Gastroesophageal sphincter (tissue), 4 donors: ENCODE measurements around the gene OPCML. TPM values are rescaled to one million over a fixed set of nuclear protein-coding genes. Genes with fewer than 3 reads are reported as not detected.

Experiments used
- ATAC-seq: fragments of 150-250 bp; one replicate; pipeline ENCODE4 v1.9.1; 2016; ENCODE audit warnings: mild to moderate bottlenecking, moderate library complexity
- H3K27ac ChIP-seq, 4 donors: fragments of 200-600 bp; sonication (generic) in 3 of 4; 1 replicate in 3 of 4; 2 replicates in 1 of 4; pipeline ENCODE4 v1.5.1; 2016 to 2019
- H3K27me3 ChIP-seq: fragments of 200-600 bp; sonication (generic); one replicate; pipeline ENCODE4 v1.5.1; 2019
- H3K36me3 ChIP-seq, 2 donors: fragments of 200-600 bp; sonication (generic); one replicate each; pipeline ENCODE4 v1.5.1; 2019; ENCODE audit warnings: control low read depth in 1 of 2
- H3K4me1 ChIP-seq, 3 donors: fragments of 200-600 bp; sonication (generic); 1 replicate in 2 of 3; 2 replicates in 1 of 3; pipeline ENCODE4 v1.5.1; 2016 to 2019; ENCODE audit warnings: control low read depth in 2 of 3
- H3K4me3 ChIP-seq, 2 donors: fragments of 200-600 bp; sonication (generic); one replicate each; pipeline ENCODE4 v1.5.1; 2019; ENCODE audit warnings: mild to moderate bottlenecking in 1 of 2, moderate library complexity in 1 of 2
- H3K9me3 ChIP-seq, 3 donors: fragments of 200-600 bp; sonication (generic); one replicate each; pipeline ENCODE4 v1.5.1; 2017 to 2019; ENCODE audit warnings: control low read depth in 2 of 3
- EP300 ChIP-seq: sonication (generic); formaldehyde crosslinking; IDR thresholded peaks from one replicate; pipeline ENCODE4 v1.6.1; 2017; ENCODE audit warnings: antibody characterized with exemption, mild to moderate bottlenecking
- POLR2A ChIP-seq, 2 donors: fragments of 450-650 bp; IDR thresholded peaks; one replicate each; pipeline ENCODE4 v1.6.1; 2017; ENCODE audit warnings: antibody characterized with exemption in 2 of 2, mild to moderate bottlenecking in 2 of 2, moderate library complexity in 1 of 2
- POLR2AphosphoS5 ChIP-seq: sonication (generic); formaldehyde crosslinking; IDR thresholded peaks from one replicate; pipeline ENCODE4 v1.6.1; 2017; ENCODE audit warnings: antibody characterized with exemption
- WGBS, 2 donors: methylation state at CpG; one replicate each; pipeline ENCODE4 v1.1.5; 2018; ENCODE audit warnings: low coverage in 1 of 2; 5-methylcytosine and 5-hydroxymethylcytosine counted together
- total RNA-seq, 4 donors: library from RNA; depleted of rRNA; stranded (reverse); fragments of >200 nt; gene quantifications; one replicate each; pipeline ENCODE4 v1.1.0, GENCODE V29; 2016
- TF ChIP-seq, protein P1 (sequence below), 4 experiments: fragments of 200-600 bp in 2 of 4; fragments of 450-650 bp in 2 of 4; sonication (generic) in 1 of 4; IDR thresholded peaks; one replicate each; pipeline ENCODE4 v1.5.1; 2017 to 2019; ENCODE audit warnings: antibody characterized with exemption in 4 of 4, mild to moderate bottlenecking in 2 of 4, moderate library complexity in 2 of 4

The OPCML gene
- total RNA-seq, 4 donors from 2014 or later = 0.13 to 0.93 (median 0.33) TPM

DNA sequence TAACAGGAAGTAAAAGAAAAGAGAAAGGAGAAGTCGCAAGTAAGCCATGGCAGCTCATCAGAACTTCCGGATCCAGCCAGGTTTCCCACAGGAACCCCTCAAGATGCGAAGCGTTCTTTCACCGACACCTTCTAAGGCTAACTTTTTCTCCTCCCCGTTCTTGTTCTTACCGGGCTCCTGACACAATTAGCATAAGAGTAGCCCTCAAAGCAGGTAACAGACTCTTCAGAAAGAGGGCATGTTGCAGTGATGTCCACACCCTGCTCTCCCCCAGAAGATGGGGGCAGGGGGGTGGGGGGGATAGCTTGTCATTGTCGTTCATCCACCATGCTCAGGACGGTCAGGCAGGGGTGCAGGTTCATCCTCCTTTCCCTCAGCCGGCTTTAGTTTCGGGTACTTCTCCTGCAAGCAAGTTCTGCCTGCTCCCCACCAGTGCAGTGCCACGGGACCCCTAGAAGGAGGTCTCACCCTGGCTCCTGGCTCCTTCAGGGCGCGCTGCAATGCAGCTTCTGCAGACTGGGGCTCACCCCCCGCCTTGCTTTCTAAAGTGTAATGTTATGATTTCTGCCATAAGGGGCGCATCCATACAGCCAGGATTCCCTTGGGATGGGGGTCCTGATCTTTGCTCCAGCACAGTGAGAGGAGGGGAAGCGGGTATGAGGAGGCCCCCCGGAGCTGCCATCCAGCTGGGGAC lies 2.3 kb downstream of the OPCML start:
- Histone ChIP-seq H3K4me1 (no peaks in the 10 kb centered on the region), H3K9me3 (no peaks in the 10 kb centered on the region), H3K36me3 (no peaks in the 10 kb centered on the region), H3K4me3 (no peak overlapping the region), H3K27ac (no peak overlapping the region), H3K27me3 (peaks cover 85% of the 10 kb centered on the region)
- no peak for TF ChIP-seq POLR2AphosphoS5
- TF ChIP-seq, protein P1, sequence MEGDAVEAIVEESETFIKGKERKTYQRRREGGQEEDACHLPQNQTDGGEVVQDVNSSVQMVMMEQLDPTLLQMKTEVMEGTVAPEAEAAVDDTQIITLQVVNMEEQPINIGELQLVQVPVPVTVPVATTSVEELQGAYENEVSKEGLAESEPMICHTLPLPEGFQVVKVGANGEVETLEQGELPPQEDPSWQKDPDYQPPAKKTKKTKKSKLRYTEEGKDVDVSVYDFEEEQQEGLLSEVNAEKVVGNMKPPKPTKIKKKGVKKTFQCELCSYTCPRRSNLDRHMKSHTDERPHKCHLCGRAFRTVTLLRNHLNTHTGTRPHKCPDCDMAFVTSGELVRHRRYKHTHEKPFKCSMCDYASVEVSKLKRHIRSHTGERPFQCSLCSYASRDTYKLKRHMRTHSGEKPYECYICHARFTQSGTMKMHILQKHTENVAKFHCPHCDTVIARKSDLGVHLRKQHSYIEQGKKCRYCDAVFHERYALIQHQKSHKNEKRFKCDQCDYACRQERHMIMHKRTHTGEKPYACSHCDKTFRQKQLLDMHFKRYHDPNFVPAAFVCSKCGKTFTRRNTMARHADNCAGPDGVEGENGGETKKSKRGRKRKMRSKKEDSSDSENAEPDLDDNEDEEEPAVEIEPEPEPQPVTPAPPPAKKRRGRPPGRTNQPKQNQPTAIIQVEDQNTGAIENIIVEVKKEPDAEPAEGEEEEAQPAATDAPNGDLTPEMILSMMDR (IDR thresholded peaks at IDR 0.05) = no peak
- no peak for TF ChIP-seq EP300
- TF ChIP-seq POLR2A (IDR thresholded peaks at IDR 0.05) = no peak
- no peak for ATAC-seq
- 28 to 35% methylated on average over 8 of the region's 18 CpGs for WGBS, 2 donors

DNA sequence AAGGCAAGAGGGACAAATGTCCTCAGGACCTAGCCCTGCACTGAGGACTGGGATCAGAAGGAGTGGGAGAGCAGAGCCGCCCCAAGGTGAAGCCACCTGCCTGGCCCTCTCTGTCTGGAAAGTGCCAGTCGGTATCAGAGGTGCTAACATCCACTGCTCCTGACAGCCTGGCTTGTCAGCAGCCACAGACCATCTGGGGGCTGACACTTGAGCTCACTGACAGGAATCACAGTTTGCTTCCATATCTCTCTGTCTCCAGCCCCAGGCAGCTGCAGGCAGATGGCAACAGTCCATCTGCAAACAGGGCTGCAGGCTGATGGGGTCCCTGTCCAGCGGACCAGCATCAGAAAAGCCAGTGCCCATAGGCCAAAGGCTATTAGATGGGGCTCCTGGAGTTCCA lies 5.5 kb downstream of the OPCML start:
- H3K9me3 ChIP-seq = no peaks in the 10 kb centered on the region
- no peak for ATAC-seq
- no peak overlapping the region for H3K4me3 ChIP-seq
- no peak overlapping the region for H3K27ac ChIP-seq
- TF ChIP-seq, protein P1 (IDR thresholded peaks at IDR 0.05) = no peak
- no peak for TF ChIP-seq POLR2AphosphoS5
- no peak for TF ChIP-seq EP300
- no peak for TF ChIP-seq POLR2A (IDR thresholded peaks at IDR 0.05)
- no peaks in the 10 kb centered on the region for H3K36me3 ChIP-seq
- H3K4me1 ChIP-seq = no peaks in the 10 kb centered on the region
- WGBS, 2 donors = 20% methylated on average over 1 of the region's 3 CpGs; no CpG with 5 or more reads in 1 of the 2 donors
- H3K27me3 ChIP-seq = peaks cover 59% of the 10 kb centered on the region

DNA sequence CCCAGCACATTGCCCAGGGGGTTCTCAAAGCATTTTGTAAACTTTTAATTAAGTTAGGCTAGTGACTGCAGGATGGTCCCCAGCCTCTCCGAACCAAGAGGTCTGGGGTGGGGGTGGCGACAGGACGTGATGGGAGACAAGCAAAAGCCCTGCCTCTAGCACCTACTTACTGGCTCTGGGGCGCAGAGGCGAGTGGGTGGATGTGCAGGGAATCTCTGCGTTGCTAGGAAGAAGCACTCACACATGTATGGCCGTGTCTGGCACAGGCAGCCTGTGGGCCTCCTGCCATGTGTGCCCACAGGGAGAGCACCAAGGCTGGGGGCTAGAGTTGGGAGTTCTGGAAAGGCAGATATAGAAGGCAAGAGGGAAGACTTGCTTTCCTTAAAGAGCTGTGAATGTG lies 6.3 kb downstream of the OPCML start:
- Histone ChIP-seq H3K4me3 (no peak overlapping the region), H3K27me3 (peaks cover 51% of the 10 kb centered on the region), H3K36me3 (no peaks in the 10 kb centered on the region), H3K27ac (no peak overlapping the region), H3K4me1 (no peaks in the 10 kb centered on the region), H3K9me3 (no peaks in the 10 kb centered on the region)
- WGBS, 2 donors = no CpG with 5 or more reads among the region's 7 CpGs
- no peak for TF ChIP-seq POLR2A (IDR thresholded peaks at IDR 0.05)
- TF ChIP-seq, protein P1 (IDR thresholded peaks at IDR 0.05) = no peak
- TF ChIP-seq EP300 = no peak
- TF ChIP-seq POLR2AphosphoS5 = no peak
- ATAC-seq = no peak

DNA sequence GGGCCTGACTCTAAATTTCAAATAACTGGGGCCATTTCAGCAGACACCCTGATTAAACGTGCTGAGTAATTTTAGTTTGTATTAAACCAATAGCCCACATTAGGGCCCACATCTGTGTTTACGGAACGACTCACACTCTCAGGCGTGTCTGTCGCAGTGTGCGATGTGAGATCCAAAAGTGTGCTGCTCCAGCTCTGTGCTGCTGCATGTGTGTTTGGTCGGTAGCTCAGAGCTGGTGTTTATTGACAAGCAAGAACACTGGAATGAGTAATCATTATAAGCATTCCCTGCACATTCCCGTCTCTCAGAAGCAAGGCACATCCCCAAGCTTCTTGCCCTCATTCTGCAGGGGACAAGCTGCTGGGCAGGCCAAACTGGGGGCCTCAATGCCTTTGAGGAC lies 7.8 kb downstream of the OPCML start:
- TF ChIP-seq POLR2A (IDR thresholded peaks at IDR 0.05) = no peak
- TF ChIP-seq, protein P1 (IDR thresholded peaks at IDR 0.05) = no peak
- no peak for TF ChIP-seq EP300
- no peak for TF ChIP-seq POLR2AphosphoS5

DNA sequence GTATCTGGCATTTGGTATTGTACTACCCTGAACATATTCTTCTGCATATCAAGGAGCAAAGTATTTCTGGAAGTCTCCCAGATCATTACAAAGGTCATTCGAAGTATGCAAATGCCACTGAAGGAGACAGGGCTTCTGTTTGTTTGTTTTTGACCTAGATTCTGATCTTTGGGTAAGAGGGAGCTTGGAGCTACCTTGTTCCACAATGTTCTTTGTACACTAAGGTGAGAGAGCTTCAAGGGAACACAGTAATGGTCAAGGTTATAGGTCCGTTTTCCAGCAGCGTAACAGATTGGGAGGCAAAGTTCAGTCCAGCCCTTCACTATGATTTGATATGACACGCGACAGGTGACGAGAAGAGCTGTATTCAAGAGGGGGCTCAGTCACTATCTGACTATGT lies 10.0 kb downstream of the OPCML start:
- ATAC-seq = no peak

More for the DNA sequence above, 7.8 kb downstream of the OPCML start:
- Histone ChIP-seq H3K27me3 (peaks cover 36% of the 10 kb centered on the region), H3K4me3 (no peak overlapping the region), H3K36me3 (no peaks in the 10 kb centered on the region), H3K4me1 (no peaks in the 10 kb centered on the region), H3K27ac (no peak overlapping the region), H3K9me3 (no peaks in the 10 kb centered on the region)
- 63 to 73% methylated on average over 7 to 8 of the region's 8 CpGs for WGBS, 2 donors
- no peak for ATAC-seq

More for the DNA sequence above, 10.0 kb downstream of the OPCML start:
- TF ChIP-seq EP300 (no peak), POLR2A (IDR thresholded peaks at IDR 0.05) (no peak), POLR2AphosphoS5 (no peak)
- TF ChIP-seq, protein P1 (IDR thresholded peaks at IDR 0.05) = no peak
- H3K4me3 ChIP-seq = no peak overlapping the region
- H3K36me3 ChIP-seq = no peaks in the 10 kb centered on the region
- H3K9me3 ChIP-seq = no peaks in the 10 kb centered on the region
- H3K4me1 ChIP-seq = no peaks in the 10 kb centered on the region
- WGBS, 2 donors = 90 to 91% methylated on average over 5 to 6 of the region's 6 CpGs
- no peak overlapping the region for H3K27ac ChIP-seq
- H3K27me3 ChIP-seq = peaks cover 15% of the 10 kb centered on the region
